HG03159 (cell line): ENCODE measurements around the gene RAD52.

Source experiments
- ATAC-seq: cut with Tn5 transposase; IDR thresholded peaks from one replicate; pipeline ENCODE4 v1.9.1; 2021; ENCODE audit warnings: mild to moderate bottlenecking, moderate library complexity; ENCODE audit not compliant: unreplicated experiment

Gene RAD52

DNA sequence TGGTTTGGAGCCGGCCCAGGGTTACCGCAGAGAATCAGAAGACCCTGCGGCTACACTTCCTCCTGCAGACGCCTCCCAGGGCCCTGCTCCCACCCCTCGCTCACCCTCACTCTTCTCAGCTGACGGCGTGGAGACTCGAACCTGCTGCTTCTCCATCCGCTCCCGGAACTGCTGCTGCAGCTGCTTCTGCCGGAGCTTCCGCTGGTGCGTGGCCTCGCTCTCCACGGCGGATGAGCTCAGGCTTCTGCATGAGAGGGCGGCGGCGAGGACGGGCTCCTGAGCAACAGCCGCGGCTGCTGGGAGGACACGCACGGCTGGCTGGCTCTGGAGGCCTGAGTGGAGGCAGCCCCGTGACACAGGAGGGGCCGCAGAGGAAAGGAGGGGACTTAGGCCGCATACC lies 33.3 kb downstream of the RAD52 start:
- ATAC-seq = no peak

DNA sequence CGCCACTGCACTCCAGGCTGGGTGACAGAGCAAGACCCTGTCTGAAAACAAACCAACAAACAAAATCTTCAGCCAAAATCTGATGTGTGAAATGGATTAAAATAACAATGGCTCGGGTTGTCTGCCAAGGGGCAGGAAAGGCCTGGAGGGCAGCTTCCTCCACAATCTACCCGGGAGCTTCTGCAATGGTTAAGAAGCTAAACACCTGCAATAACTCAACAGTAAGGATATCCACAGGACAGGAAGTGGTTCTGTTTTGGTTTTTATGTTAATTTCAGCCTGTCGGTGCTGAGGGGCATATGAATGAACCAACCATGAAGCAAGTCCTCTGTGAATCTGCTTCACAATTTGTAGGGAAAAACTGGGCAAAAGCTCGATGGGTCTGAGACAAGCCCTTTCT lies 34.4 kb downstream of the RAD52 start:
- no peak for ATAC-seq

DNA sequence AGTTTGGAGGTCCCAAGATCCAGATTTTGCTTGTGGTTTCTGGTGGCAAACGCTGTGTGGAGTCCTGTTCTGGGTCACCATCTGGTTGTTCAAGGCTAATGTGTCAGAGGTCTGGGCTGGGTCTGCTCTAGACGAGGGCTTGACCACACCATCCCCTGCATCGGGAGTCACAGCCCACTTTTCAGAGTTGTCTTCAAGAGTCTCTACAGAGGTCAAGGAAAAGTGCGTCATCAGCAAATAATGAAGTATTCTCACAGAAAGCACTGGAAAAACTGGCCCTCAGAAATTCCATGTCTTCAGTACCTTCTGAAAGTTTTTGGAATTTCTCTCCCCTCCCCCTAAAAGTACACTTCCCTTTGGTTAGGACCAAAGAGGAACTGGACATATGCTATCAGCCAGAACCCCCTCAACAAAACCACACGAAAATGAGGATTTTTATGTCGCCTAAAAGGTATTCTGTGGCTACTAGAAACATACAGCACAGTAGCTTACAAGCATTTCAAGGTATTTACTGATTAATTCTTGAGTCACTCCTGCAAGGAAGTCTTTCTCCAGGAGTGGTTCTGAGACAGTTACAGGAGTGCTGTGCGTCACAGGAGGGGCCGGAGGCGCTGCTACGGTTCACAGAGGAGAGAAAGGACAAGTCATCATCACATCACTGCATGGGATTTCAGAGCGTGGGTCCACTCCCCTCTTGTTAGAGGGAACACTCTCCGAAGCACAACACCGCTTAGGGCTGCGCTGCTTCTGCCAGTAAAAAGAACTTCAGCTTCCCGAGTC lies 35.4 kb downstream of the RAD52 start:
- ATAC-seq = no peak

- ATAC-seq = no peak
Measured at GRCh38 chr12:912466-913235, 36.8 kb downstream of the RAD52 start.

DNA sequence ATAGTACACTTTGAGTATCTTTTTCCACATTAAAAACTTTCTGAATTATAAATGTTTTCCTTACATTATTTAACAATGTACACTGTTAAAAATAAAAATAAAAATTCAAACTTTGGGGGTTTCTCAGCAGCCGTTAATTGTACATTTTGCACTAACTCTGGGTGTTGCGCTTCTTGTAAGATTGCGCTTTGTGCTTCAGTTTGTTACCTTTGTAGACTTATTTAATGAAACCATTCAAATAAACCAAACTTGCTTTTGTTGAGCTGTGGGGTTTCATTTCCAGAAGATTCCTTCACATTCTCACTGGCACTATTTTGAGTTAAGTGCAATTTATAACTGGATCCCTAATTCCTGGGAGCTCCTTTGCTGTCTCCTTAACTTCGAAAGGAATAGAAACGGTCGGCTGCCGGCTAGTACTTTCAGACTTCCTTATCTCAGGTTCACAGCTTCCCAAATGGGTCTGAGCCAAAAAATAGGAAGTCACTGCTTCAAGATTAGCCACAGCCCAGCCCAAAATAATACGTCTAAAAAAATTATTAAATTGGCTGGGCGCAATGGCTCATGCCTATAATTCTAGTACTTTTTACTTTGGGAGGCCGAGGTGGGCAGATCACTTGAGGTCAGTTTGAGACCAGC lies 38.2 kb downstream of the RAD52 start:
- ATAC-seq = no peak

GRCh38 chr12:910416-910815 lies 39.1 kb downstream of the RAD52 start:
- ATAC-seq = no peak

GRCh38 chr12:909861-910260 lies 39.6 kb downstream of the RAD52 start:
- no peak for ATAC-seq

GRCh38 chr12:907413-908185 lies 41.9 kb downstream of the RAD52 start:
- no peak for ATAC-seq

DNA sequence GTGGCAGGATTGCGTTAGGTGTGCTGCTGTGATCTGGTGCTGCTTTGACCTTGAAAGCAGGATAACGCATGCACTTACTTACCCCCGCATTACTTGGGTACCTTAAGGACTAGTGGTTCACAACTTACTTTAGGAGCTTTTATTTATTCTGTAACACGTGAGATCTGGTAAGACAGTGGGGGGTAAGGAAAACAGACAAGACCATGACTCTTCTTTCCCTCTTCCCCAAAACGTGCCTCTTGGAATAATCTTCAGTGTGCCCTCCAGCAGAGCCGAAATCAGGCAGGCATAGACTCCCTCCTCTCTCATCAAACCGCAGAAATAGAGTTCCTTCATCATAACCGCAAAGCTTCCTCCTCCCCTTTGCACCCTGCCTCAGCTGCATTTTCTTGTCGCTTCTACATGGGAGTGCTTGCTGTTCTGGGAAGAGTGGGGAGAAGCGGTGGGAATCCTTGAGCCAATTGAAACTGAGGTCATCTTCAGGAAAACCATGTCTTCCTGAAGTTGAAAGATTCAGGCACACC lies 43.4 kb downstream of the RAD52 start:
- ATAC-seq = no peak

DNA sequence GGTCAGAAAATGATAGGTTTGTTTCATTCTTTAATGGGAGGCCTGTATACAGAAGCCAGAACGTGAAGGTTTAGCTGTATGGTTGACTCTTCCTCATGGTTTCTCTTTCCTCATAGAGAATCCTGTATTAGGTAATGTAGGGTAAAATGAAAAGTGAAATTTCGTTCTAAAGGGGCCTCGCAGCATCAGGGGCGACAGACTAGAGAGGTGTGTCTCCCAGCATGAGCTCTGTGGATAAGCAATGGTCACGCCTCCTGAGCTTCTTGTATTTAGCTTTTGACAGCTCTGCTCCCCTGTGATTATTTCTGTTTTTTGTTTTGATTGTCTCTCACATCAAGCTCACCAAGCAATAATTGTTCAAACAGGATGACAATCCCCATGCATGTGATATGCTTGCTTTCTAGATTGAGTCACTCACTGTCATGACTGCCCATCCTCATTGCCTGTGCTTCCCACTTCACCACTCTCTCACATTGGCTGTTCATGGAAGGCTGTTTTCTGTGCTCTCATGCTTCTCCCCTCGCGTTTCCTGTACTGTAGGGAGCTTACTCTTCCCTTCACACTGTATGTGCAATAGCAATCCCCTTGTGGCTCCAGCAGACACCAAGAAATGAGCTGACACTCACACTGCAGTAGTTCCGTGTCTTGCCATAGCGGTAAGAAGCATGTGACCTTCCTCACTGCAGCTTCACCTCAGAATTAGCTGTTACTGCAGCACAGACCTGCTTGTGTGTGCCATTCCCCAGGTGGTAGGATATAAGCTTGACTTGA lies 44.0 kb downstream of the RAD52 start:
- no peak for ATAC-seq

DNA sequence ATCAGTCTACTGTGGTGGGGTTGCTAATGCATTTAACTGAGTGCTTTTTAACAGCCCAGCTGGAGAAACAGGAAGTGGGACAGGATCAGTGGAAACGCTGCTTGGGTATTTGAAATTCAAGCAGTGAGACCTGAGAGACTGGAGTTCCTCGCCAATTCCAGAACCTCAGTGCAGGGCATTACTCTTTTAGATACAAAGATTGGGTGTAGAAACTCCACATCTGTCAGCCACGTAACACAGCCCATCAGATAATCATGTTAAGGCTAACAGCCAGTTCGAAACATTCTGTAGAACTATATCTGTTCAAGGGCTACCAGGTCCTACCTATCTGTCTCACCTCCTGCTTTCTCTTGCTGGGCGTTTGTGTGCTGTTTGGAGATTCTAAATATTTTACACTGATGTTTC lies 45.5 kb downstream of the RAD52 start:
- no peak for ATAC-seq

GRCh38 chr12:903055-903454 lies 46.4 kb downstream of the RAD52 start:
- ATAC-seq = no peak

GRCh38 chr12:902581-902980 lies 46.9 kb downstream of the RAD52 start:
- no peak for ATAC-seq

GRCh38 chr12:897386-897785 lies 52.1 kb downstream of the RAD52 start:
- ATAC-seq = no peak

DNA sequence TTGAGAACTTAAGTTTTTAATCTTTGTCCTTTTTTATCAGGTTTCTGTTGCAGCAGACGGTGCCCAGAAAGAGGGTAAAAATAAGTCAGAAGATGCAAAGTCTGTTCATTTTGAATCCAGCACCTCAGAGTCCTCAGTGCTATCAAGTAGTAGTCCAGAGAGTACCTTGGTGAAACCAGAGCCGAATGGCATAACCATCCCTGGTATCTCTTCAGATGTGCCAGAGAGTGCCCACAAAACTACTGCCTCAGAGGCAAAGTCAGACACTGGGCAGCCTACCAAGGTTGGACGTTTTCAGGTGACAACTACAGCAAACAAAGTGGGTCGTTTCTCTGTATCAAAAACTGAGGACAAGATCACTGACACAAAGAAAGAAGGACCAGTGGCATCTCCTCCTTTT lies 53.5 kb downstream of the RAD52 start:
- ATAC-seq = no peak

GRCh38 chr12:894226-894625 lies 55.3 kb downstream of the RAD52 start:
- ATAC-seq = no peak

GRCh38 chr12:886206-886605 lies 63.3 kb downstream of the RAD52 start:
- ATAC-seq = no peak

DNA sequence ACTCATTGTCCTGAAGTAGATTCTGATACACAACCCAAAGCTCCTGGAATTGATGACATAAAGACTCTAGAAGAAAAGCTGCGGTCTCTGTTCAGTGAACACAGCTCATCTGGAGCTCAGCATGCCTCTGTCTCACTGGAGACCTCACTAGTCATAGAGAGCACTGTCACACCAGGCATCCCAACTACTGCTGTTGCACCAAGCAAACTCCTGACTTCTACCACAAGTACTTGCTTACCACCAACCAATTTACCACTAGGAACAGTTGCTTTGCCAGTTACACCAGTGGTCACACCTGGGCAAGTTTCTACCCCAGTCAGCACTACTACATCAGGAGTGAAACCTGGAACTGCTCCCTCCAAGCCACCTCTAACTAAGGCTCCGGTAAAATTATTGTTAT lies 63.8 kb downstream of the RAD52 start:
- no peak for ATAC-seq

GRCh38 chr12:884746-885414 lies 64.6 kb downstream of the RAD52 start:
- no peak for ATAC-seq

DNA sequence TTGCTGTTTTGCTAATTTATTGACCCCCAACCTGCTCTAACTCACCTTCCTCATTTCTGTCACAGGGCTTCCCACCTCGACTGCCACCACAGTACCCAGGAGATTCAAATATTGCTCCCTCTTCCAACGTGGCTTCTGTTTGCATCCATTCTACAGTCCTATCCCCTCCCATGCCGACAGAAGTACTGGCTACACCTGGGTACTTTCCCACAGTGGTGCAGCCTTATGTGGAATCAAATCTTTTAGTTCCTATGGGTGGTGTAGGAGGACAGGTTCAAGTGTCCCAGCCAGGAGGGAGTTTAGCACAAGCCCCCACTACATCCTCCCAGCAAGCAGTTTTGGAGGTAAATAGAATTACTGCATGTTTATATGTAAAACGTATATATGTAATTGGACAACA lies 68.8 kb downstream of the RAD52 start:
- ATAC-seq = no peak
